Pancreas (tissue), 10 donors: ENCODE measurements around the gene RHOT2. TPM values are rescaled to one million over a fixed set of nuclear protein-coding genes. Genes with fewer than 3 reads are reported as not detected.

Source experiments
- ATAC-seq, 4 donors: fragments of 200-7000 bp; cut with Tn5 transposase; one replicate each; pipeline versions ENCODE4 v1.8.0 to v1.9.1; 2020; ENCODE audit warnings: mild to moderate bottlenecking in 4 of 4, moderate library complexity in 4 of 4
- DNase-seq, 6 donors: peaks; one replicate each; pipeline ENCODE4 v3.0.0-alpha.2; 2020
- FAIRE-seq: peaks from 2 replicates; lab custom pipeline; 2012; peaks lifted over from hg19 to GRCh38; lab: Jason Lieb, UNC
- H3K27ac ChIP-seq, 4 donors: fragments of 200-600 bp; sonication (generic); 1 replicate in 3 of 4; 2 replicates in 1 of 4; pipeline versions ENCODE4 v1.5.0 to v1.8.0; 2020
- H3K27me3 ChIP-seq, 4 donors: fragments of 200-600 bp; one replicate each; pipeline ENCODE4 v1.8.0; 2021
- H3K36me3 ChIP-seq, 3 donors: fragments of 200-600 bp; sonication (generic) in 1 of 3; one replicate each; pipeline versions ENCODE4 v1.5.0 to v1.8.0; 2020 to 2021
- H3K4me1 ChIP-seq, 3 donors: fragments of 200-600 bp; one replicate each; pipeline ENCODE4 v1.8.0; 2021
- H3K4me3 ChIP-seq, 4 donors: fragments of 200-600 bp; sonication (generic) in 2 of 4; one replicate each; pipeline versions ENCODE4 v1.5.0 to v1.8.0; 2020 to 2021
- H3K9me3 ChIP-seq, 4 donors: fragments of 200-600 bp; one replicate each; pipeline ENCODE4 v1.8.0; 2021
- CTCF ChIP-seq, 4 donors: fragments of 200-600 bp; sonication (generic) in 3 of 4; IDR thresholded peaks; one replicate each; pipeline versions ENCODE4 v1.5.0 to v1.8.0; 2021; ENCODE audit warnings: antibody characterized with exemption in 4 of 4
- WGBS, 2 donors: extraction: QIAGEN DNeasy Blood & Tissue Kit; methylation state at CpG; one replicate each; pipeline ENCODE4 v1.1.7; 2013; 5-methylcytosine and 5-hydroxymethylcytosine counted together
- intact Hi-C, 3 donors: fragments of 100-400 bp; cut with DNase I; formaldehyde crosslinking; loops; one replicate each; pipeline versions ENCODE4 v1.11.1 to v1.14.2; 2022
- polyA plus RNA-seq, 2 donors: library from polyadenylated mRNA; stranded (reverse); fragments of 200-250 nt; gene quantifications; one replicate each; pipeline ENCODE4 v1.2.3, GENCODE V29; 2013
- total RNA-seq, 6 donors: library from RNA; stranded (reverse); fragmentation: NEBNext Ultra II Directional in 4 of 6; extraction: Animal tissue kit (Norgen Biotek cat#: 25700) in 4 of 6; gene quantifications; one replicate each; pipeline versions ENCODE4 v1.2.1 to v1.2.4, GENCODE V29; 2021 to 2023
- donor health status: healthy with polysubstance abuse.
- donor health status: DM: no; HTN: no; CAD: no; lungs with moderate emphysema.
- donor health status: DM: no; HTN: no; CAD: no.
- donor health status: control.
- donor health status: control.
- donor health status: Bipolar disorder and iron deficiency.
- donor health status: DM: yes; HTN: yes; CAD: no.
- donor health status: DM: no; HTN: no; CAD: no.
- donor health status: DM: no; HTN: no; CAD: no.
- donor health status: DM: yes; HTN: yes; CAD: no.

RHOT2 gene
- total and polyA plus RNA-seq, 8 donors, result 33.5 to 265 (median 48.8) TPM

GRCh38 chr16:718389-718788 is 50.5 kb downstream of the RHOT2 start:
- H3K27ac ChIP-seq, result no peak overlapping the region
- no peaks in the 10 kb centered on the region for H3K9me3 ChIP-seq
- DNase-seq (no peak), ATAC-seq (no peak), FAIRE-seq (no peak)
- no peak for TF ChIP-seq CTCF (IDR thresholded peaks at IDR 0.05)
- no peaks in the 10 kb centered on the region for H3K27me3 ChIP-seq
- intact Hi-C loops, result loop anchor here in 1 of 3 donors (10.0 kb wide), 1 partner anchor 336 kb away; no protein-coding TSS in a partner anchor
- peaks cover 6 to 28% (median 21%) of the 10 kb centered on the region in 3 donors for H3K4me1 ChIP-seq
- WGBS, 2 donors, result 93 to 94% methylated on average over 9 of the region's 9 CpGs
- no peaks in the 10 kb centered on the region for H3K36me3 ChIP-seq
- no peak overlapping the region for H3K4me3 ChIP-seq

- intact Hi-C loops, result loop anchor here in 1 of 3 donors (10.0 kb wide), 1 partner anchor 336 kb away; no protein-coding TSS in a partner anchor
- H3K4me3 ChIP-seq, result no peak overlapping the region
- ATAC-seq (no peak), DNase-seq (no peak), FAIRE-seq (no peak)
- H3K27me3 ChIP-seq, result no peaks in the 10 kb centered on the region
- no peaks in the 10 kb centered on the region for H3K36me3 ChIP-seq
- H3K27ac ChIP-seq, result no peak overlapping the region
- 71 to 86% methylated on average over 6 of the region's 6 CpGs for WGBS, 2 donors
- H3K4me1 ChIP-seq, result peaks cover 6 to 28% (median 21%) of the 10 kb centered on the region in 3 donors
- TF ChIP-seq CTCF (IDR thresholded peaks at IDR 0.05), result no peak
- no peaks in the 10 kb centered on the region for H3K9me3 ChIP-seq
Measured at GRCh38 chr16:718922-719321, 51.0 kb downstream of the RHOT2 start.

GRCh38 chr16:719815-720446 is 52.0 kb downstream of the RHOT2 start:
- H3K27ac ChIP-seq, result peak overlapping the region; percentile 81 to 84 (median 83)
- TF ChIP-seq CTCF (IDR thresholded peaks at IDR 0.05), result no peak
- H3K27me3 ChIP-seq, result no peaks in the 10 kb centered on the region
- WGBS, 2 donors, result 9 to 10% methylated on average over 16 of the region's 16 CpGs
- H3K36me3 ChIP-seq, result no peaks in the 10 kb centered on the region
- ATAC-seq (no peak), FAIRE-seq (no peak), DNase-seq (peak in 1 of 6 donors; percentile 34)
- H3K4me3 ChIP-seq, result peak overlapping the region; percentile 74 to 89 (median 76)
- peaks cover 6 to 25% (median 21%) of the 10 kb centered on the region in 3 donors for H3K4me1 ChIP-seq
- intact Hi-C loops, result loop anchor here in 1 of 3 donors (10.0 kb wide), 1 partner anchor 335 kb away; no protein-coding TSS in a partner anchor
- no peaks in the 10 kb centered on the region for H3K9me3 ChIP-seq

- DNase-seq (peak in 2 of 6 donors; percentile 43 to 58), ATAC-seq (peak; percentile 3 to 41 (median 25)), FAIRE-seq (no peak)
- Histone ChIP-seq H3K27me3 (no peaks in the 10 kb centered on the region), H3K4me1 (peaks cover 6 to 25% (median 21%) of the 10 kb centered on the region in 3 donors), H3K27ac (peak overlapping the region; percentile 81 to 84 (median 83)), H3K36me3 (no peaks in the 10 kb centered on the region), H3K9me3 (no peaks in the 10 kb centered on the region), H3K4me3 (peak overlapping the region; percentile 74 to 89 (median 76))
- WGBS, 2 donors, result 1% methylated on average over 38 of the region's 38 CpGs
- intact Hi-C loops, result no loop called here
- TF ChIP-seq CTCF (IDR thresholded peaks at IDR 0.05), result no peak
Measured at GRCh38 chr16:720447-720989, 52.6 kb downstream of the RHOT2 start.
